Measurements from ENCODE around the gene TRDMT1. TPM values are rescaled to one million over a fixed set of nuclear protein-coding genes. Genes with fewer than 3 reads are reported as not detected.

The TRDMT1 gene
- polyA plus RNA-seq, 3 donors = 8.3 to 10.2 (median 9.4) TPM

- DNase-seq (ENCODE audit: low read depth in 3 of 3, low spot score in 2 of 3) = no peak
These were observed 92.4 kb downstream of the TRDMT1 start for GRCh38 chr10:17109046-17109445.

DNA sequence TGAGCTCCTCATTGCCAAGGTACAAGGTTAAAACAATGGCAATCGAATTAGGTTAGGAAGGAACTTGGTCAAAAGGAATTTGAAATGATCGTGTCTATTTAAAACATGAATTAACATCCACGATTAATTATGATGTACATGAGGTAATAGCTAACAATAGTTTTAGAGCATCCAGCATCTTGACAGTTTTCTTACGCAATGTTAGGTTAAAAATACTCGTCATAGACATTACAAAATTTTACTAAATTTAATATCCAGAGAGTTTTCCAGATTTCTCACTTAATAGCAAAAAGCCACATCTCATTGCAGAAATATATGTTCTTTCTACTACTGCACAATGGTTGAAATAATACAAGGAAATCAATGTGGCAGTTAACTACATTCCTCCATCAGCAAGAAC lies 94.5 kb downstream of the TRDMT1 start:
- no peak for DNase-seq (ENCODE audit: low read depth in 3 of 3, low spot score in 2 of 3)

DNA sequence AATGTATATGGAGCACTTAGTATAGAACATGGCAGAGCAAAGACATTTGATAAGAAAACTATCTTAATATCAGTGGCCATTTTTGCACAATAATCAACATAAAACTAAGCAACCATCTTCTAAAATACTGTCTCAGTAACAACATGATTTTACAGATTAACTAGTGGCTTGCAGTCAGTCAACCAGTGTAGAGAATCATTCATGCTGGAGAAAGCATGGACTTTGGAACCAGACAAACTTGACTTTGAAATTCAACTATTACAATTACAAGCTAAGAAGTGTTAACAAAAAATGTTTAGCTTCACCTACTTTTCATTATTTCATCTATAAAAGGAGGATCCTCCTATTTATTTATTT lies 99.6 kb downstream of the TRDMT1 start:
- no peak for DNase-seq (ENCODE audit: low read depth in 3 of 3, low spot score in 2 of 3)

GRCh38 chr10:17101257-17101909 lies 100.1 kb downstream of the TRDMT1 start:
- DNase-seq (ENCODE audit: low read depth in 3 of 3, low spot score in 2 of 3) = no peak

GRCh38 chr10:17100586-17100985 lies 100.9 kb downstream of the TRDMT1 start:
- no peak for DNase-seq (ENCODE audit: low read depth in 3 of 3, low spot score in 2 of 3)

- no peak for DNase-seq (ENCODE audit: low read depth in 3 of 3, low spot score in 2 of 3)
These were observed 103.5 kb downstream of the TRDMT1 start for GRCh38 chr10:17098012-17098411.

Other genes starting within 250 kb of the TRDMT1 start
- gene CUBN, start 71.9 kb downstream of the TRDMT1 start, polyA plus RNA-seq (ENCODE audit: insufficient read length in 3 of 3) = 100 to 1,000 TPM; 182 to 256 (median 237) TPM
- gene VIM, start 26.6 kb upstream of the TRDMT1 start, polyA plus RNA-seq (ENCODE audit: insufficient read length in 3 of 3) = 1,000 to 10,000 TPM; 1,198 to 1,324 (median 1,247) TPM

All from right renal cortex interstitium (tissue), 3 donors.